NCI-H2171 treated with DMSO at 0.1 percent for 48 hours (cell line): Measurements from ENCODE around the gene CHMP4B.

Source experiments
- DNase-seq: peaks from one replicate; lab custom pipeline; 2025; lab: John Stamatoyannopoulos, UW

Gene CHMP4B

DNA sequence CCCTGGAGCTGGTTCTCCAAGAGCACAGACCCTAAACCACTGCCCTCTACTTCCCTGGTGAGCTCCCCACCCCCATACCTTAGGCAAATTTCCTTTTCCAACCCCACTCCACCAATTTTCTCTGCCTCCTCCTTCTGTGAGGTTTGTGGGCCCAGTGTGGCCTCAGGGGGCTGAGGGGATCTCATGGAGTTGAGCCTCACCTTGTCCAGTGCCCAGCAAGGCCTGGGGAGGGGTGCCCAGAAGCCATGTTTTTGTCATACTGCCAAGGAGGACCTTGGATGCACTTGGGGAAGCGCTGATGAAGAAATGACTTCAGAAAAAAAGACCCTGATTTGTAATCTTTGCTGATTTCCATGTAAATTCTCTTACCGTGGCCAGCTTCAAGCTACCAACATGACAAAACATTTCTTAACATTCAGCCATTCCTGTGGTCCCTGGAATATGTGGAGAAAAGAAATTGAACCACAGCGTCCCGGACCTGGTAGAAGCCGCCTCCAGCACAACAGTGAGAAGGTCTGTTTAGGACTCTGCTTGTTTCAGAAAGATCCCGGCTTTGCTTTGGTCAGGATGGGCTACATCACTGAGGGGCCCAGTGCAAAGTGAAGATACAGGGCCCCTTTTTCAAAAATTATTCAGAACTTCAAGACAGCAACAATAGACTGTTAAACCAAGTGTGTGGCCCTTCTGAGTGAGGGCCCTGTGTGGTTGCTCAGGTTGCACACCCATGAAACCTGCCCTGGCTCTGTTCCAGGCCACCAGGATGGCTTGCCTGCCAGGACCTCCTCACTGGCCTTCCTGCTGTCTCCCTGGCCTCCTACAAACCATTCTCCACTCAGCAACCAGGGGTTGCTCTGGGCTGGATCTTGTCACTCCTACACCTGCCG lies 52.5 kb downstream of the CHMP4B start:
- no peak for DNase-seq

DNA sequence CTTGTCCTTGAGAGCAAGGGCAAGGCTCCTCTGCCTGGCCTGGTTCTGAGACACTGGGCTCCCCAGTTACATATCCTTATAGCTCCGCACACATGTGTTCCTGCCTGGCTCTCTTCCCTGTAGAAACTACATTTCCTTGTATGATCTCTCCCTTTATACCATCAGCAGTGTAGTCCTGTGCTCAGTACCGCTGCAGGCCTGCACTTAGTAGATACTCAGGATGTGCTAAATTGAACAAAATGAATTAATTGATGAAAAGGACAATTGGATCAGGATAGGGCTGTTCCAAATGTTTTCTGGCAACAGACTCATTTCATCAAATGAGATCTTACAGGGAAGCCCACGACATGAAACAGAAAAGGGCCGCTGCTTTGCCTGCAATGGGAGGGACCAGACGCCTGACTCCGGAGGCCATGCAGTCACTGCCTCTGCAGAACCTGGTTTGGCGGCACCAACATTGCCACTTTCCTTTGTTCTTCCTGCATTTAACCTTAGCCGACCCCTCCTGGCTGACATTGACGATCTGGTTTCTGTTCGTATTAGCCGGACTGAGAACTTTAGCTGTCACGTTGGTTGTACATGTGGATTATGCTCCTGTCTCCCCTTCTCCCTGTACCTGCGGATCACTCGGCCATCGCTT lies 53.3 kb downstream of the CHMP4B start:
- DNase-seq = no peak

GRCh38 chr20:33865761-33866370 lies 54.7 kb downstream of the CHMP4B start:
- no peak for DNase-seq

GRCh38 chr20:33866398-33867100 lies 55.4 kb downstream of the CHMP4B start:
- peak; percentile 45 for DNase-seq

GRCh38 chr20:33868042-33868441 lies 56.9 kb downstream of the CHMP4B start:
- DNase-seq = no peak

DNA sequence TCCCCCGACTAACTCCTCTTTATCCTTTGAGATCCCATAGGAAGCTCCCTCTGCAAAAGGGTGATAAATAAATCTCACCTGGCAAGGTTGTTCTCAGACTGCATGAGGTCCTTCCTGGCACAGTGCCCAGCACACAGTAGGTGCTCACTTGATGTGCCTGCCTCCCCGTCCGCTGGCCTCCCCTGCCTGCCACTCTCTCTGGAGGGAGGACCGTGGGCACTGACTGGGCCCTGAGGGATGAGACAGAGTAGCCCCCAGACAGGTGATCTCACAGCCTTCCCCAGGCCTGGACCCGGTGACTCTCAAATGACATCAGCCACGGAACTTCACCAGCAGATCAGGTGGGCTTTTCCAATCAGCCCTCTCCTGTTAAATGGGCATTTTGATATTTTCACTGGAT lies 57.4 kb downstream of the CHMP4B start:
- no peak for DNase-seq

DNA sequence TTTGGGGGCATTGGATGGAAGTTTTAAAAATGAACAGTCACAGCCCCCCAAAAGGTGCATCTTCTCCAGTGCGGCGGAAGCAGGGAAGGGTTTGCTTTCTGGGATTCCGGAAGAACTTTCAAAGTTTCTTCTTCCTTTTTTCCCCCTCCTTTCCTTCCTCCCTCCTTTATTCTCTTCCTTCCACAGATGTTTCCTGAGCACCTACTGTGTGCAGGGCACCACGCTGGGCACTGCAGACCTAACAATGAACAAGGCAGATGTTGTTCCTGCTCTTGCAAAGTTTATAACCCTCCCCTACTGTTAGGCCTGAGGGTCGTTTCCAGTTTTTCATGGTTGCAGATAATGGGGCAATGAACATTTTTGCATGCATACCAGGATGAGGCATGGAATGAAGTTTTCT lies 58.1 kb downstream of the CHMP4B start:
- no peak for DNase-seq

- DNase-seq = no peak
Observed at GRCh38 chr20:33871362-33871761, 60.2 kb downstream of the CHMP4B start.

- DNase-seq = no peak
Observed at GRCh38 chr20:33874129-33874528, 63.0 kb downstream of the CHMP4B start.

- no peak for DNase-seq
Observed at GRCh38 chr20:33875055-33875454, 63.9 kb downstream of the CHMP4B start.

DNA sequence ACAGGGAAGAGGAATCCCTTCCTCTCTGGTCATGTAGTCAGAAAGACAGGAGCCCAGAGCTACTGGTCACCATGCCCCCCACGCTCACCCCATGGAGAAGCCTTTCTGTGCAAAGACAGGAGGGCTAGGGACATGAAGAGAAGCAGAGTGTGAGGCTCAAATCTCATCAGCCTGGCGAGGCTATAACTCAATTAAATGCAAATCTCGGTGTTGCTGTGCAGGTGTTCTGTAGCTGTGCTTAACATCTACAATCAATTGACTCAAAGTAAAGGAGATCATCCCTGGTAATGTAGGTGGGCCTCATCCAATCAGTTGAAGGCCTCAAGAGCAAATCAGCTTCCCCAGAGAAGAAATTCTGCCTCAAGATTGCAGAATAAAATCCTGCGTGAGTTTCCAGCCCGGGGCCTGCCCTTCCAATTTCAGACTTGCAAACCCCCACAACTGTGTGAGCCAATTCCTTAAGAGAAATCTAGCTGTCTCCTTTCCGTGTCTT lies 64.4 kb downstream of the CHMP4B start:
- no peak for DNase-seq

DNA sequence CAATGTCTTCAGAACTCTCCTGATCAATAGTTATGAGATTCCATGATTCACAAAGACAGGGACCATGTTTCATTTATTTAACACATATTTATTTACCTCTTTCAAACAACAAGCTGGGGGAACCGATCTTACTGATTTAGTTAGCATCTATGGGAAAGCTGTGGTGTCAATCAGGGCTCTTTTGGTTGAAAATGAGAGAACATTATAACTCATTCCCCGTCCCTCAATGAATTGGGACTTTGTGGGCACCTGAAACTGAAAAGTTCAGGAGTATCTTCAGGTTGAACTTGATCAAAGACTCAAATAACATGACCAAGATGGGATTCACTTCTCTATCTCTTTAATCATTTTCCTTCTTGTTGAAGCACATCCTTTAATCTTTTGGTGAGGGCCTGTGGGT lies 67.4 kb downstream of the CHMP4B start:
- DNase-seq = no peak

DNA sequence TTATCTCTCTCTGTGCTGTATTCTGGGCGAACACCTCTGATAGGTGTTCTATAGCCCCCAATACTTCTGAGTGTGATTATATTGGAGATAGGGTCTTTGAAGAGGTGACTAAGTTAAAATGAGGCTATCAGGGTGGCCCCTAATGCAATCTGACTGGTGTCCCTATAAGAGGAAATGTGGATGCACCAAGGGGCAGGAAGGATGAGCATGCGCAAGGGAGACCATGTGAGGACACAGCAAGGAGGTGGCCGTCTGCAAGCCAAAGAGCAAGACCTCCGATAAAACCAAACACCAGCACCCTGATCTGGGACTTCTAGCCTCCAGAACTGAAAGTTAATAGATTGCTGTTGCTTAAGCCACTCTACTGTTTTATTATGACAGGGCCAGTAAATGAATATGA lies 69.2 kb downstream of the CHMP4B start:
- DNase-seq = no peak

- peak; percentile 23 for DNase-seq
Observed at GRCh38 chr20:33881989-33882388, 70.8 kb downstream of the CHMP4B start.

- DNase-seq = no peak
Observed at GRCh38 chr20:33882481-33882880, 71.3 kb downstream of the CHMP4B start.

DNA sequence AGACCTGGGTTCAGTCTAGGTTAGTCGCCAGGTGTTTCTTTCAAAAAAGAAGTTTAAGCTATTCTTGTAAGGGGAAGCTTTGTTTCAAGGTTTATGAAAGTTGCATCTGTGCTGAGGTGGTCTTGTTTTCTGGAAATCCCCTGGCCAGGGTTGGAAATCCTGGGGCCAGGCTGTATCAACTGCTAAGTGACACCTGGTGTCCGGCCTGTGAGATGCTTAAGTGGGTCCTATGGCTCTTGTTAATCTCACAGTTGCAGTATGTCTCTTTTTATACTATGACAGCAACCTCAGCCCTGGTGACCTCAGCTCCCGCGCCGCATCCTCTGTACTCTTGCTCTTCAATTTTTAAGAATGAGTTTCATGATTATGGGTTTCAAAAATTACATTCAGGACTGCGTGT lies 72.0 kb downstream of the CHMP4B start:
- no peak for DNase-seq

DNA sequence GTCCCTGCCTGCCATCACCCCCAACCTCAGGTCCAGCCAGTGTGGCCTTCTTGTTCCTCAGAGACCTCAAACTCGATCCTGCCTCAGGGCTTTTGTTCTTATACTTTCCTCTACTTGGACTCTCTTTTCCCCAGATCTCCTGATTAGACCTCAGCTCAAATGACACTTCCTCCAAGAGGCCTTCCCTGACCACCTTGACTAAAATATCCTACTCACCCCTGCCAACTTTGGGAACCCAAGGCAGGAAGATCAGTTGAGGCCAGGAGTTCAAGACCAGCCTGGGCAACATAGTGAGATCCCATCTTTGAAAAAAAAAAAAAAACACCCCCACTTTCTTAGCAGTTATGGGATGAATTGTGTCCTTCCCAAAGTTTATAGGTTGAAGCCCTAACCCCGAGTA lies 73.5 kb downstream of the CHMP4B start:
- no peak for DNase-seq

GRCh38 chr20:33889312-33889711 lies 78.2 kb downstream of the CHMP4B start:
- DNase-seq = no peak

DNA sequence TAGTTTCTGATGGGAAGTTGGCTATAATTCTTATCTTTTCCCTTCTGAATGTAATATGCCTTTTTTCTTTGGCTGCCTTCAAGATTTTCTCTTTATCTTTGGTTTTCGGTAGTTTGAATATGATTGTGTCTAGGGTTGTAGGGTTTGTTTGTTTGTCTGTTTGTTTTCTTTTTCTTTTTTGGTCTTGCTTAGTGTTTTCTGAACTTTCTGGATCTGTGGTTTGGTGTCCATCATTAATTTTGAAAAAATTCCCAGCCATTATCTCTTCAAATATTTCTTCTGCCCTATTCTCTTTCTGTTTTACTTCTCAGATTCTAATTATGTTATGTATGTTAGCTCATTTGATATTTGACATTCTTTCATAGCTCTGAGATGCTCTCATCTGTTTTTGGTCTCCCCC lies 79.4 kb downstream of the CHMP4B start:
- no peak for DNase-seq

GRCh38 chr20:33893314-33893713 lies 82.2 kb downstream of the CHMP4B start:
- DNase-seq = no peak

GRCh38 chr20:33894798-33895197 lies 83.7 kb downstream of the CHMP4B start:
- no peak for DNase-seq

GRCh38 chr20:33896509-33896908 lies 85.4 kb downstream of the CHMP4B start:
- no peak for DNase-seq
